H1 (cell line): Measurements from ENCODE around the gene GALNT12. TPM values are rescaled to one million over a fixed set of nuclear protein-coding genes. Genes with fewer than 3 reads are reported as not detected.

Experiments
- BCL11A ChIP-seq, 2 experiments: IDR thresholded peaks; one replicate each; pipeline ENCODE4 v1.6.1; 2011; ENCODE audit warnings: low read depth in 2 of 2, low read length in 2 of 2, mild to moderate bottlenecking in 2 of 2
- CBX8 ChIP-seq: fragments of 300-800, 300-1000 bp; sonication (generic); IDR thresholded peaks from 2 replicates; pipeline ENCODE4 v1.7.1; 2016; ENCODE audit warnings: low read depth, low read length, borderline replicate concordance
- KDM4A ChIP-seq: IDR thresholded peaks from one replicate; pipeline ENCODE4 v1.7.1; 2012; ENCODE audit warnings: low read depth, mild to moderate bottlenecking, moderate library complexity, low read length, inconsistent platforms; ENCODE audit not compliant: severe bottlenecking
- polyA plus RNA-seq, 7 experiments: library from polyadenylated mRNA; depleted of rRNA in 3 of 7; stranded (reverse) in 5 of 7; unstranded in 2 of 7; fragments of >200 nt in 5 of 7; fragments of 200-250 nt in 2 of 7; gene quantifications; 1 replicate in 5 of 7; 2 replicates in 1 of 7; 4 replicates in 1 of 7; pipeline versions ENCODE4 v1.2.1 to v1.2.3, GENCODE V29; 2011 to 2013; ENCODE audit warnings: missing spikeins in 2 of 7, mixed read lengths in 2 of 7
- total RNA-seq: library from RNA; stranded (reverse); fragmentation: NEBNext Ultra II Directional; extraction: Animal tissue kit (Norgen Biotek cat#: 25700); gene quantifications from 2 replicates; pipeline ENCODE4 v1.2.1, GENCODE V29; 2021

Gene GALNT12
- total and polyA plus RNA-seq, 2 of the 8 experiments (the other 6 are each of a cell fraction or from before 2014, with no cell fraction given): 16.2 to 19.6 TPM

DNA sequence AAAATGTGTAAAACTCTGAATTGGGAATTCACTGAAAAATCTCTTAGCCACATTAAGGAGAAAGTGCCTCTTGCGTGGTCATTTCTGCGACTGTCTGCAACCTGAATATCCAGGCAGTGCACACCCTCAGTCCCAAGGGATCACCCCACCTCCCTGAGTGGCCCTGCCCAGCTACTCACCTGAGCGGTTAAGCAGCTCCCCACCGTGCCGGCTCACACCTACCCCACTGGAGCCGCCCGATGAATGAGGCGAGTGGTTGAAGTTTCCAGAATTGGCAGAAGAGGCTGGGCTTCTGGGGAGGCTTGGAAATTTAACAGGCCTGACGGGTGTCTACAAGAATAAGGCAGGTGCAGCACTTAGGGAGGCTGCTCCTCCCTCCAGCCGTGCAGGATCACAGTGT is 36.8 kb upstream of the GALNT12 start (continued):
- TF ChIP-seq KDM4A: no peak
- TF ChIP-seq CBX8: no peak
- TF ChIP-seq BCL11A (IDR thresholded peaks at IDR 0.05; ENCODE audit: low read depth in 2 of 2, low read length in 2 of 2): no peak
